MG63 (cell line): ENCODE measurements around the gene NUTM2D. TPM values are rescaled to one million over a fixed set of nuclear protein-coding genes. Genes with fewer than 3 reads are reported as not detected.
"Not testable (repeated sequence)": the region's sequence is repeated elsewhere in the genome, so short reads cannot be mapped to it uniquely, and the experiment has no call there.

ENCODE experiments used
- DNase-seq: peaks from one replicate; pipeline ENCODE4 v3.0.0-alpha.2; 2020
- H3K27me3 ChIP-seq: fragments of 250-450 bp; sonication (Bioruptor Pico); 2 replicates; pipeline ENCODE4 v1.5.1; 2020; ENCODE audit warnings: mild to moderate bottlenecking, moderate library complexity
- H3K36me3 ChIP-seq: fragments of 250-450 bp; sonication (Bioruptor Pico); 2 replicates; pipeline ENCODE4 v1.5.1; 2020; ENCODE audit warnings: mild to moderate bottlenecking, moderate library complexity
- H3K4me3 ChIP-seq: fragments of 250-450 bp; sonication (Bioruptor Pico); 2 replicates; pipeline ENCODE4 v1.5.1; 2020; ENCODE audit warnings: mild to moderate bottlenecking, moderate library complexity
- H3K9me3 ChIP-seq: fragments of 250-450 bp; sonication (Bioruptor Pico); 2 replicates; pipeline ENCODE4 v1.5.1; 2020; ENCODE audit warnings: mild to moderate bottlenecking, moderate library complexity
- total RNA-seq: library from RNA; depleted of rRNA; stranded (reverse); fragments of >200 nt; shearing (Covaris generic); gene quantifications from 2 replicates; pipeline ENCODE4 v1.2.3, GENCODE V29; 2014; ENCODE audit warnings: low replicate concordance

The NUTM2D gene
- total RNA-seq, 1 experiment from 2014 or later = 1.5 TPM

GRCh38 chr10:87350161-87350560, 7.4 kb upstream of the NUTM2D start:
- not testable (repeated sequence) for H3K4me3 ChIP-seq, H3K9me3 ChIP-seq, DNase-seq, H3K36me3 ChIP-seq, H3K27me3 ChIP-seq

- H3K4me3 ChIP-seq, H3K27me3 ChIP-seq, H3K36me3 ChIP-seq, H3K9me3 ChIP-seq, DNase-seq: not testable (repeated sequence)
Measured at GRCh38 chr10:87352825-87353224, 4.7 kb upstream of the NUTM2D start.

- not testable (repeated sequence) for DNase-seq, H3K9me3 ChIP-seq, H3K36me3 ChIP-seq, H3K4me3 ChIP-seq, H3K27me3 ChIP-seq
Measured at GRCh38 chr10:87355110-87355509, 2.4 kb upstream of the NUTM2D start.

GRCh38 chr10:87358159-87358558, 615 bp downstream of the NUTM2D start:
- H3K4me3 ChIP-seq, H3K36me3 ChIP-seq, DNase-seq, H3K9me3 ChIP-seq, H3K27me3 ChIP-seq: not testable (repeated sequence)

GRCh38 chr10:87369514-87370112, 12.1 kb downstream of the NUTM2D start:
- not testable (repeated sequence) for H3K9me3 ChIP-seq, H3K27me3 ChIP-seq, H3K36me3 ChIP-seq

GRCh38 chr10:87374091-87374490, 16.5 kb downstream of the NUTM2D start:
- H3K9me3 ChIP-seq, DNase-seq, H3K36me3 ChIP-seq, H3K4me3 ChIP-seq, H3K27me3 ChIP-seq: not testable (repeated sequence)

More at GRCh38 chr10:87369514-87370112, 12.1 kb downstream of the NUTM2D start:
- DNase-seq, H3K4me3 ChIP-seq: not testable (repeated sequence)

GRCh38 chr10:87379115-87379514, 21.6 kb downstream of the NUTM2D start:
- not testable (repeated sequence) for H3K27me3 ChIP-seq, H3K36me3 ChIP-seq, H3K4me3 ChIP-seq, H3K9me3 ChIP-seq
- peak; percentile 3 for DNase-seq

- not testable (repeated sequence) for H3K27me3 ChIP-seq, H3K9me3 ChIP-seq, H3K36me3 ChIP-seq, H3K4me3 ChIP-seq
- peak; percentile 66 for DNase-seq
Measured at GRCh38 chr10:87383149-87383857, 25.8 kb downstream of the NUTM2D start.

GRCh38 chr10:87384283-87384682, 26.7 kb downstream of the NUTM2D start:
- H3K27me3 ChIP-seq, H3K4me3 ChIP-seq, H3K36me3 ChIP-seq, DNase-seq, H3K9me3 ChIP-seq: not testable (repeated sequence)

GRCh38 chr10:87385762-87386360, 28.3 kb downstream of the NUTM2D start:
- H3K9me3 ChIP-seq, H3K4me3 ChIP-seq, H3K36me3 ChIP-seq, DNase-seq, H3K27me3 ChIP-seq: not testable (repeated sequence)

GRCh38 chr10:87391360-87391759, 33.8 kb downstream of the NUTM2D start:
- H3K36me3 ChIP-seq, H3K27me3 ChIP-seq, DNase-seq, H3K9me3 ChIP-seq, H3K4me3 ChIP-seq: not testable (repeated sequence)

- not testable (repeated sequence) for H3K27me3 ChIP-seq, DNase-seq, H3K4me3 ChIP-seq, H3K36me3 ChIP-seq, H3K9me3 ChIP-seq
Measured at GRCh38 chr10:87396206-87396605, 38.7 kb downstream of the NUTM2D start.

- not testable (repeated sequence) for H3K27me3 ChIP-seq, H3K36me3 ChIP-seq, H3K9me3 ChIP-seq, H3K4me3 ChIP-seq, DNase-seq
Measured at GRCh38 chr10:87398436-87398835, 40.9 kb downstream of the NUTM2D start.

- H3K36me3 ChIP-seq, H3K9me3 ChIP-seq, DNase-seq, H3K4me3 ChIP-seq: not testable (repeated sequence)
- H3K27me3 ChIP-seq = peaks cover 18% of the 10 kb centered on the region
Measured at GRCh38 chr10:87407516-87408467, 50.2 kb downstream of the NUTM2D start.

GRCh38 chr10:87413921-87414320, 56.4 kb downstream of the NUTM2D start:
- not testable (repeated sequence) for H3K36me3 ChIP-seq, H3K4me3 ChIP-seq, H3K9me3 ChIP-seq, DNase-seq
- peaks cover 16% of the 10 kb centered on the region for H3K27me3 ChIP-seq
